HFF-Myc (cell line): ENCODE data around the gene URAD.

Experiments
- DNase-seq: peaks from one replicate; pipeline ENCODE4 v3.0.0-alpha.2; 2011; ENCODE audit warnings: low read depth; ENCODE audit errors: extremely low read depth
- H3K4me3 ChIP-seq: replicated peaks from 2 replicates; pipeline ENCODE4 v1.5.1; 2011; ENCODE audit warnings: low read depth, mild to moderate bottlenecking, control low read depth, low read length
- TF ChIP-seq, protein P1 (sequence below): IDR thresholded peaks from 2 replicates; pipeline ENCODE4 v1.5.1; 2012; ENCODE audit warnings: mild to moderate bottlenecking, low read depth, low read length, control low read depth; ENCODE audit errors: missing control alignments

The URAD gene

DNA sequence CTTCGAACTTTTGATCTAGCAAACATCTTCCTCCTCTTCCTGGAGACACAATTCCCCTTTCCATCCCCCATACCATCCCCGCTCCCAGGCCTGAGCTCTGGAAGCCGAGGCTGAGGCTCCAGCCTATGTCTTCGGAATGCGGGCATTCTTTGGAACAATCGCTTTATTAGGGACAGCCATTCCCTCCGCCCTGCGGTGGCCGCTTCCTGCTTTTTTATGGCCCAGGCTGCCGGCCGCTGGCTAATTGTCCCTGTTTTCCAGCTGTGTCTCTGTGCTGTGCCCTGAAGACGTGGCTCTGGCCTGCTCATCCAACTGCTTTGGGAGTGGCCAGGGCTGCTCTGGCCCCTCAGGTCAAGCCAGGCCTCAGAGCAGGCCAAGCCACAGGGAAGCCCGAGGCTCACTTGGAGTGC is 17.3 kb downstream of the URAD start:
- H3K4me3 ChIP-seq, result no peak overlapping the region
- no peak for DNase-seq
- TF ChIP-seq, protein P1, sequence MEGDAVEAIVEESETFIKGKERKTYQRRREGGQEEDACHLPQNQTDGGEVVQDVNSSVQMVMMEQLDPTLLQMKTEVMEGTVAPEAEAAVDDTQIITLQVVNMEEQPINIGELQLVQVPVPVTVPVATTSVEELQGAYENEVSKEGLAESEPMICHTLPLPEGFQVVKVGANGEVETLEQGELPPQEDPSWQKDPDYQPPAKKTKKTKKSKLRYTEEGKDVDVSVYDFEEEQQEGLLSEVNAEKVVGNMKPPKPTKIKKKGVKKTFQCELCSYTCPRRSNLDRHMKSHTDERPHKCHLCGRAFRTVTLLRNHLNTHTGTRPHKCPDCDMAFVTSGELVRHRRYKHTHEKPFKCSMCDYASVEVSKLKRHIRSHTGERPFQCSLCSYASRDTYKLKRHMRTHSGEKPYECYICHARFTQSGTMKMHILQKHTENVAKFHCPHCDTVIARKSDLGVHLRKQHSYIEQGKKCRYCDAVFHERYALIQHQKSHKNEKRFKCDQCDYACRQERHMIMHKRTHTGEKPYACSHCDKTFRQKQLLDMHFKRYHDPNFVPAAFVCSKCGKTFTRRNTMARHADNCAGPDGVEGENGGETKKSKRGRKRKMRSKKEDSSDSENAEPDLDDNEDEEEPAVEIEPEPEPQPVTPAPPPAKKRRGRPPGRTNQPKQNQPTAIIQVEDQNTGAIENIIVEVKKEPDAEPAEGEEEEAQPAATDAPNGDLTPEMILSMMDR, result no peak

DNA sequence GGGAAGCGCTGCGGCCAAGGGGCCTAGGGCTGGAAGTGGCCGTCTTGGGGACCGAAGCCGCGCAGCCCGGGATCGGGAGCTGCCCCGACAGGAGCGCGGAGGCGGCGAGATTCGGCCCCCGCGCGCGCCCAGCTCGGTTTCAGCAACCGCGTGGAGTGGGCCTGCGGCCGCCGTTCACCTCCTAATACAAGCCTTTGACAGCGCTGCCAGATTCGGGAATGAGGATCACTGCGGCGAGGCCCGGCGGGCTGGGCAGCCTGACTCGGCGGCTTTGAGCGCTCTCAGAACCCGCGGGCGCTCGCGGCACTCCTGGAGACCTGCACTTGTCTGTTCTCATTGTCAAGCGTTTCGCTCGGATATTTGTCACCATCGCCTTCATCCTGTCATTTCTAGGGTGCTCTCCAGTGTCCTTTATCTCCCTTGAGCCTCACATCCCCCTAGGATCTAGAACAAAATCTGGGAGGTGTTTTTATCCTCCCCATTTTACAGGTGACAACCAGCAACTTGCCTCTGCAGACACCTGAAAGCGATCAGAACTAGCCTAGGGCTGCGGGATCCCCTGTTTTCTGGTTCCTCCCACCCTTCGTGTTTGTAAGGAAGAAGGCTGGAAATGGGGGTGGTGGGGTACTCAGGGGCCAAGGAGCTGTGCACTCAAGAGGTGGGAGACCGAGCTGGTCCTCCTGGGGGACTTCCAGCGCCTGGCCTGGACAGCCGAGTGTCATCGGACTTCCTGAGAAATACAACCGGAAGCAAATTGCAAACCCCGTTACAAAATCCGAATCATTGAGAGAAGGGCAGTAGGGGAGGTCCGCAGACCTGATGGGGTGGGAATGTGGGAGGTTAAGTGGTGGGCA is 17.9 kb downstream of the URAD start:
- no peak for DNase-seq
- TF ChIP-seq, protein P1, result no peak
- H3K4me3 ChIP-seq, result no peak overlapping the region

DNA sequence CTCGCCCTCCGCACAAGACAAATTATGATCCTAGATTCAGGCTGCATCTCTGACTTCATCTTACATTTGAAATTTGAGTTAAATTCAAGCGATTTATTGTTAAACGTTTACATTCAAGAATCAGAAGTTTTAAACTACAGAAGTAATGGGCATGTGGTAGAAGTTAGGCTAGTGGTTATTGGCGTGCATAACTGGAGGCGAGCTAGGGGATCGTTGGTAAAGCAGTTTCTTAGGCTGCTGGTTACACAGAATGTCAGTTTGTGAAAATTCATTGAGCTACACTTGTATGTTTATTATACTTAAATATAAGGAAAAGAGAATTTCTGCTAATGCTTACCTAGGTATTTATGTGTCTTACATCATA is 18.6 kb downstream of the URAD start:
- no peak for DNase-seq
- no peak overlapping the region for H3K4me3 ChIP-seq
- TF ChIP-seq, protein P1, result no peak

DNA sequence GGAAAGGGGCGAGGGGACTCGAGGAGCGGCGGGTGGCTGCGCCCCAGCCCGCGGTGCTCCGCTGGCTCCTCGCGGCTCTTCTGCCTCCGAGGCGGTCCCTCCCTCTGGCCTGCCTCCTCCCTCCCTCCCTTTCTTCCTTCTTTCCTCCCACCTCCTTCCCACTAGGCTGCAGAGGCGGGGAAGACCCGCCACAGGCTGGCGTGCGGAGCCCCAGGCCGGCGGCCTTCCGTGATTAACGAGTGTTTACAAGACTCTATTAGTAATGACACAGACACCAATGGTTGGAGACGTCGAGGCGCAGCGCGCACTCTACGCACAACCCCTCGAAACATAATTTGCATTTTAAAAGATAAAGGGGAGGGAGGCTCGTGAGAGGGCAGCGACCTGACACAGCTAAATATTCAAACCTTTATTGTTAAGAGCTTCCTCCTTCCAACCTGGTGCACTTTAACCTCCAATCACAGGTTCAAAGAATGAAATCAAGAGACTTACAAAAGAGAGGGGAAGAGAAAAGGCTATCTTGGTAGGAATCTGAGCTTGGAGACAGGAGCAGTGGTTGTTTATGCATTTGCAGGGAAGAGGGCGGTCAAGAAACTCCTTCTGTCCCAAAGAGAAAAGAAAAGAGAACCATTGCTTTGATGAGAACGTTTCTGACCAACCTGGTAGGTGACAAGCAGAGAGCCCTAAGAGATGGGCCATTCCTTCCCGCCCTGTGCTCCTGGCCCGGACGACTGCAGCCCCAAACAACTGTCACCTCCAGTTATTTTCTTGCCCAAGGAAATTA is 19.2 kb downstream of the URAD start, which contains the start of gene CDX2:
TSS of gene CDX2 (minus strand) at position 234 of the 784 bp plus-strand sequence. CDS start 309 bp downstream, outside the sequence.
- TF ChIP-seq, protein P1, result no peak
- H3K4me3 ChIP-seq, result no peak within 1 kb of the TSS
- no peak for DNase-seq

DNA sequence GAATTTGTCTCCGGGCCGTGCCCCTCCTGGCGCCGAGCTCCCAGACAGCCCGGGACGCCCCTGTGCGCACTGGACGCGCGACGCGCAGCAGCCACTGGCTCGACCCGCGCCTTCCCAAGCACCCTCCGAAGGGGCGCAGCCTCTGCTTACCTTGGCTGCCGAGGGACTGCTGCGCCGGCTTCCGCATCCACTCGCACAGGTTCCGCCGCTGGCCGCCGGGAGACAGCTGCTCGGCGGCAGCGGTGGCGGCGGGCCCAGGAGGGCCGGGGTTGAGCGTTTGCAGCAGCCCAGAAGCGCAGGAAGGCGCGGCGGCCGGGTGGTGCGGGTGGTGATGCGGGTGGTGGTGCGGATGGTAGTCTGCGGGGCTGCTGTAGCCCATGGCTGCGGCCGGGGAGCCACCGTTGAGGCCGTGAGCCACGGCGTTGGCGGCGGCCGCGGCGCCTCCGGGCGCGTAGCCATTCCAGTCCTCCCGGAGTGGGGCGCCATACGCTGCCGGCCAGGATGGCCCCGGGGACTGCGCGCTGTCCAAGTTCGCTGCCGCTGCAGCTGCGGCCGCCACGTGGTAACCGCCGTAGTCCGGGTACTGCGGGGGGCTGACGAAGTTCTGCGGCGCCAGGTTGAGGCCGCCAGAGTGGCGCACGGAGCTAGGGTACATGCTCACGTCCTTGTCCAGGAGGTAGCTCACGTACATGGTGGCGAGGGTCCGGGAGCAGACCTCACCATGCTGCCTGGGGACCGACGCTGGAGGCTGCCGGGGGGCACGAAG is 20.0 kb downstream of the URAD start:
- no peak for DNase-seq
- H3K4me3 ChIP-seq, result no peak overlapping the region
- TF ChIP-seq, protein P1, result no peak

DNA sequence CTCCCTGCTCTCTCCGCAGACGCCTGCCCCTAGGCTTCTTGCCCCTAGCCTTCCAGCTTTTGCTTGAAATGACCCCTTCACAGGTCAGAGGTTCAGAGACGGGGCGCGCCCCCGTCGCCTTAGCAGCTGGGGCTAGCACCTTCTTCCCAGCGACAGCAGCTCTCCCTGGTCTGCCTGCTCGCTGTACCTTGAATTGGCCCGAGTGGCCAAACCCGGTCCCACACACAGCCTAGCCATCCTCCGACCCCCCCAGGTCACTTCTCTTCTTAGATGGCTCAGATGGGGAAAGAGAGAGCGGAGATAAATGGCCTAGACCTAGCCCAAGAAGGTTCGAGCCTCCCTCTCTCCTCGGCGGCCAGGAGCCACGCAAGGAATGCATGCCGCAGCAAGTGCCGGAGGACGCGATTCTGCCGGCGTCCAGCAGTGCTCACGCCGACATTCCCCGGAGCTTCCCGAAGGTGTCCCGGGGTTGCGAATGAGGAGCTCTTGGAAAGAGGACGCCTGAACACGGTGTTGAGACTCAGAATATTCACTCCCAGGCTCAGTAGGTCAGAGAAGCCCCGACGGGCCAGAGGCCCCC is 20.7 kb downstream of the URAD start:
- no peak for DNase-seq
- TF ChIP-seq, protein P1, result no peak
- H3K4me3 ChIP-seq, result no peak overlapping the region
